HG02642 (cell line): ENCODE results near the gene SMYD2.

ENCODE experiments used
- ATAC-seq: cut with Tn5 transposase; IDR thresholded peaks from one replicate; pipeline ENCODE4 v1.9.1; 2021; ENCODE audit warnings: mild to moderate bottlenecking; ENCODE audit not compliant: unreplicated experiment, poor library complexity

The SMYD2 gene

GRCh38 chr1:214384373-214385079, 103.6 kb downstream of the SMYD2 start:
- ATAC-seq = no peak

- no peak for ATAC-seq
Observed at GRCh38 chr1:214385428-214385827, 104.5 kb downstream of the SMYD2 start.

- no peak for ATAC-seq
Observed at GRCh38 chr1:214386333-214386732, 105.4 kb downstream of the SMYD2 start.
